Measurements from ENCODE around the gene HOXA2.

The HOXA2 gene

DNA sequence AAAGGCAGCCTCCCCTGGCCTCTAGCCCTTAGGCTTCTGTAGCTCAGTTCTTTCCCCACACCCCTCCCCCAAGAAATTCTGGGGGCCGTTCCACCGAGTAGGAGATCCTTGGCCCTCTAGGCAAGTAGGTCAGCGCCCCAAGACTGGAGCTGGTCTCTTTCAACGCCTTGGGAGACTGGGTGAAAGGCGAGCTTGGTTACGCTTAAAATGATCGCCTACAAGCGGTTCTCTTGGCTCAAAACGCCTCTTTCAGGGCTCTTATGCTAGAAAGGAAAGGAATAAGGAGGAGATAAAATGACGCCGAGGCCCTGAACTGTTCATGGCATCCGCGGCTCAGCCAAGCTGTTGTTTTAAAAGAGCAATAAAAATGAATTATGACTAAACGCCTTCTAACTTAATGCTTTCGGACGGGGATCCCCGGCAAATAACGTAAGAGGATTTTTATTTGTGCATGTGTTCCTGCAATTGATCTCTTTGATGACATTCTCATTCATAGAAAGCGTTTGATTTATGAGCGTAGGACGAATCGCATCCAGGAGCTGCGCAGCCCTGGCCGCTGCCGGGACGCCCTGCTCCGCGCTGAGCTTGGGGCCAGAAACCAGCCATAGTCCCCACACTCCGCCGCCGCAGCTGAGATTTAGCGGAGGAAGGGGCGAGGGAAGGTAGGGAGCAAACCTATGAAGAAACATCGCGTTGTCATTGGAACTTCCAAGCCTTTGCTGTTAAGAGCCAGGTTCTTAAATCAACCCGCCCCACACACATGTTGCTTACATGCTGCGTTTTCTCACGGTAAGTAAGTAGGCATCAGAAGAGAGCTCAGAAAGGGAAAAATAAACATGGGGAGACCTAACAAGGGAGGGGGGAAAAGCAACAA, 3.7 kb downstream of the HOXA2 start:
- DNase-seq (ENCODE audit: low spot score) = peak; percentile 69

DNA sequence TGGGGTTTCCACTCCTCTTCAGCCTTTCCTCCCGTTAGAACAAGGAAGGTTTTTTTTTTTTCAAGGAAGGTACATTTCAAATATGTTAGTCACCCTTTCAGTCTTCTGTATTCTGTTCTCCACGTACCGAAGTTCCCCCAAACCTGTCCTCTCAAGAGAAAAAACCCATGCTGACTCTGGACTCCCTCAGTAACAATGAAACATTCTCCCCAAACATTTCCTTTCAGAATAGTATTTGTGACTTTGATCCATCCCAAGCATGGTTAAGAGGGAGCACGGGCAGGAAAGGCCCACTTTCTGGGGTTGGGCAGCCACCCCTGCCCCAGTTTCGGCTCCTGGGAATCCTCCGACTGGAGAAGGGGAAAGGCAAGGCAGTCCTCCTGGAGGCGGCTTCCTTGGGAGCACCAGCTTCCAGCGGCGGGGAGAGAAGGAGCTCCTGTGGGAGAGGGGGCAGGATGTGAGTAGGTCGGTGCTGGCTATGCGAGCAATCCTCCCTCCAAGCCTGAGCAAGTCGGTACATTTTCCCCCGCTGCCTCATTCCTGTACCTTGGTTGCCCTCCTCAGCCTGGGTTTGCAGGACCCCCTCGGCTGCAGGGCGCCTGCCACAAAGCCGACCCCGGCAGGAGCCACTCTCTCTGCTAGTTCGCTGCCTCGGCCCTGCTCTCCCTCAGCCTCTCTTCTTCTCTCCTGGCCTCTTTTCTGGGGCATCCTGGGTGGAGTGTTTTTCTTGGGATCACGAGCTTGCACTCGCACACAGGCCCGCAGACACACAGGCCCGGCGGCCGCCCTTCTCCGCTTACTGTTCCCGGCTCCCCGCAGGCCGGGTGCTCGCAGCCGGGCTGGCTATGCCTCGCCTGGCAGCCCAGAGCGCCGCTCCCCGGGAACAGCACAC, 4.6 kb downstream of the HOXA2 start:
- DNase-seq (ENCODE audit: low spot score) = peak; percentile 74

DNA sequence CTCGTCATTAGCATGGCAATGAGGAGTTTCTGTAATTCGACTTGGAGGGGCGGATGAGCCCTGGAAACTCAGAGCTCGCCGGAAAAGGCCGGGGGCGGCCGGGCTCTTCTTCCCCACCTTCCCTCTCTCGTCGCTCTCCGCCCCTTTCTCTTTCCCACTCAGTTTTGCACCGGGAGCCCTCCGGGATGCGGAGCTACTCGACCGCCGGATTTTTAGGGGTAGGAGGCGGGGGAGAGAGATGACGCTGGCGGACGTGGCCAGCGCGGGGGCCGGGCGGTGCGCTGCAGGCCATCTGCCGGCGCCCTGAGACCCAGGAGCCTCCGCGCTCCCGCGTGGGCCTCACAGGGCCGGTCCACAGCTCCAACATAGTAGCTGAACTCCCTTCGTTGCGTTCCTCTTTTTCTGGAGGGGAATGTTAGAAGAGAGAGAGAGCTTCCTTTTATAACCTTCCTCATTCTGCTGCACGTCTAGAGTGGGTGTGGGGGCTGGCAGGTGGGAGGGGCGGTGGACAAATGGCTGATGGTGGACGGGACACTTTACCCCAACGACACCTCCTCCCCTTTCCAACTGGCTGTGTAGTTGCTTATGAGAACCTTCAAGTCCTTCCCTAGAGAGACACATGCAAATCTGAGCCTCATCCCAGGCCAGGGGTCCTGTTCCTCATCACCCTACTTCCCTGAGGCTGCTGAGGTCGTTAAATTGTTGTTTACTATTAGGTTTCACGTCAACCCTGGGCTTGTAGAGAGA, 5.5 kb downstream of the HOXA2 start:
- peak; percentile 62 for DNase-seq (ENCODE audit: low spot score)

DNA sequence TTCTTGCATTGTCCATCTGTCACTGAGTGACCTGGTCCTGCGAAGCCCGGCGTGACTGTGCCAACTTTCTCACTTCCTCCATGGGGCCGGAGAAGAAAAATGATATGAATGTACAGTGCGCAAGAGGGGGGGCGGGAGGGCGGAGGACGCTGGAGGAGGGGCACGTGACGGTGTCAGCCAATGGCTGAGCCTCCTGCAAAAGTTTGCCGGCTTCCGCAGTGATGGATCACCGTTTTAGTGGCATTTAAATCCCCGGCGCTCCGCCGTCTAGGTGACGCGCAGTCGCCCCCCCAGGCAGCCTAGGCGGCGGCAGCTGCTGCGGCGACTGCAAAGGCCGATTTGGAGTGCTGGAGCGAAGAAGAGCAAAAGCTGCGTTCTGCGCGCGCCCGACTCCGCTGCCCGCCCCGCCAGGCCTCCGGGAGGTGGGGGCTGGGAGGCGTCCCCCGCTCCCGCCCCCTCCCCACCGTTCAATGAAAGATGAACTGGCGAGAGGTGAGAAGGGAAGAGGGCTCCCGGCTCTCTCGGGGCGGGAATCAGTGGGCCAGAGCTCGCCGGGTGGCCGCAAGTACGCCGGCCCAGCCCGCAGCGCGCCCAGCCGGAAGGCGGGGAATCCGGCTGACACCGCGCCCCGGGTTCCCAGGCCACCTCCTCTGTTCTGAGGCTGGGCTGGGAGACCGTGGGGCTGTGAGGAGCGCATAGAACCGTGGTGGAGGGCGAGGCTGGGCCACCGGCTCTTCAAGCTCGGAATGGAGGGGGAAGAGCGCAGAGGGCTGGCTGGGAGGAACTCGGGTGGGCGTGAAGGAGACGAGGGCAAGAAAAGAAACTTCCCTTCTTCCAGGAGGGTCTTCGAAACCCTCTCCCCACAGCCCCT, 6.4 kb downstream of the HOXA2 start, which contains the start of gene HOXA1:
TSS of gene HOXA1 (minus strand) at position 104 of the 871 bp plus-strand sequence. CDS start at position 16, 88 bp downstream.
- DNase-seq (ENCODE audit: low spot score) = peak; percentile 99

DNA sequence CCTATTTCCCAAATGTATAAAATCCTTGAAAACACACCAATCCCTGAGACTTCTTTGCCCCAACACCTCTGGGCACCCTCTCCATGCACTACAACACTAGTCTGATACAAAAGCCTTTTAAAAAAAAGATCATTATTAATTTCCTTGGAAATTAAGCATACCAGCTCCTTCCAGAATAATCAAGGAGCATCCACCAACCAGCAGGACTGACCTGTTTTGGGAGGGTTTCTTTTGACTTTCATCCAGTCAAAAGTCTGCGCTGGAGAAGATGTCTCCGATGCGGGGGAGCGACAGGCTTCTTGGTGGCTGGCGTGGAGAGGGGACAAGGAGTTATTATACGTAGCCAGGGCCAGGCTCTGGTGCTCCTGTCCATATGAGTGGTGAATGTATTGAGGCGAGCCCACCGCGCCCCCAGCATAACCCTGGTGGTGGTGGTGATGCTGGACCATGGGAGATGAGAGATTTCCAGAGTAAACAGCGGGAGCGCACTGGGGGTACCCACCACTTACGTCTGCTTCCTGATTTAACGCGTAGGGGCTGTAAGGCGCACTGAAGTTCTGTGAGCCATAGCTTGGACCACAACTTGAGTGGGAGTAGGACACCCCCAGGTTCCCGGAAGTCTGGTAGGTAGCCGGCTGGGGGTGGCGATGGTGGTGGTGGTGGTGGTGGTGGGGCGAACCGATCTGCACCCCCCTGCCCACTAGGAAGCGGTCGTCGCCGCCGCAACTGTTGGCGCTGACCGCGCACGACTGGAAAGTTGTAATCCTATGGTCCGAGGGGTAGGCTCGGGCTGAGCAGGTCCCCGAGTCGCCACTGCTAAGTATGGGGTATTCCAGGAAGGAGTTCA, 7.2 kb downstream of the HOXA2 start:
- DNase-seq (ENCODE audit: low spot score) = no peak

DNA sequence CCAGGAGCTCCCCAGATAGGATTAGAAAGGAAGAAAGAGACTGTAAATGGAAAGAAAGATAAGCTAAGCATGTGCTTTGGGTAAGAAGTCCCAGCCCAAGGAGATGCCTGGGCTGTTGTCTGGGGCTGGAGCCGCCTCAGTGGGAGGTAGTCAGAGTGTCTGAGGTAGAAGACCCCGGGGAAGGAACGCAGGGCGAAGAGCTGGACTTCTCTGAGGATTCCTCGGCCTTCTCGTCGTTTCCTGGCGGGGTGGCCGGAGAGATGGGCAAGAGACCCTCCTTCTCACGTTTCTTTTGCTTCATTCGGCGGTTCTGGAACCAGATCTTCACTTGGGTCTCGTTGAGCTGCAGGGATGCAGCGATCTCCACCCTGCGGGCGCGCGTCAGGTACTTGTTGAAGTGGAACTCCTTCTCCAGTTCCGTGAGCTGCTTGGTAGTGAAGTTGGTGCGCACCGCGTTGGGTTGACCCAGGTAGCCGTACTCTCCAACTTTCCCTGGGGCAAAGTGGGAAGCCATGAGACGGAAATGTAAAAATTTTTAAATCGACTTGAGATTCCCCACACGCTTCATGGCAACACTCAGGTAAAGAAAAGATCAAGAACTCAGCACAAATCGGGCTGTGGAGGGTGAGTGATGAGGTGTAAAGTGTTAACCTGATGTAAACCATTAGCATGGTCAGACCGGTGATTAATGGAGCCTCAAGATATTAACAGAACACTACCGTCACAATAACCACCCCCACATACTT, 8.0 kb downstream of the HOXA2 start:
- DNase-seq (ENCODE audit: low spot score) = no peak

DNA sequence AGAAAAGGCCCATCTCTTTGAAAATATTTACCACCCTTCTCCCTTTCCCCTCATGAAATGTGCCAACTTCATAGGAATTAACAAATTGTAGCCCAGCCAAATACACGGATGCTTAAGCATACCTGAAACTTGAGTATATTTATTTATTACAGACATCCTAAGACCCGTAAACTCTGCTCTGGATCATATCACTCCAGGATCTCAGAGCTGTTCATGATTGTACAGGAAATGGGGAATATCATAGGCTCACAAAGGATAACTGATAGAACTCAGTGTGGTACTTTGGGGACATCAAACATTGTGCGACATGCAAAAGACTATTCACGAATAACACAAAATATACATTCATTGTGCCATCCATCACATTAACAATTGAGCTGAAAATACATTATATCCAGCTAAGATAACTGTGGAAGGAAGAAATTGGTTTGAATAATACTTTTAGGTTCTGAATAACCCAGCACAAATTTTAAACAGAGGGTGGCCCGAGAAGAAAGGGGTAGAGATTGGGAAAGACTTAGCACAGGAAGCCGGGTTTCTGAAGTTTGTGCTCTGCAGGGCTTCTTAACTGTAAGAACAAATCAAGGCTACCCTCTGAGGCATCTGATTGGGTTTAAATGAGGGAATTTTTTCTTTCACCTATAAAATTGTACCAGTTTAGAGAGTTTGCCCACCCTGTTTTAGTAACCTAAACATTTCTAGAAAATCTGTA, 9.1 kb downstream of the HOXA2 start:
- no peak for DNase-seq (ENCODE audit: low spot score)

DNA sequence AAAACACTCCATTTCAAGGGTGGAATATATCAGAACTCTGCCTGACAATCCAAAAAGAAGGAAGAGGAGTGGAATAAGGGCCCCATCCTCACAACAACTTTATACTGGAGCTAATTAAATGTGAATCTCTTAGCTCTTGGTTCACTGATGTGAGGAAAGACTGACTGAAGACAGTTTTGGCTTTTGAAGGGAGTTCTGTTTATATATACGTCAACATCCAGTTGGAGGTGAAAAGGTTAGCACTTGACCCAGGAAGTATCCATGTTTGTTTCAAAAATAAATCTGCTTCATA, 9.7 kb downstream of the HOXA2 start:
- no peak for DNase-seq (ENCODE audit: low spot score)

DNA sequence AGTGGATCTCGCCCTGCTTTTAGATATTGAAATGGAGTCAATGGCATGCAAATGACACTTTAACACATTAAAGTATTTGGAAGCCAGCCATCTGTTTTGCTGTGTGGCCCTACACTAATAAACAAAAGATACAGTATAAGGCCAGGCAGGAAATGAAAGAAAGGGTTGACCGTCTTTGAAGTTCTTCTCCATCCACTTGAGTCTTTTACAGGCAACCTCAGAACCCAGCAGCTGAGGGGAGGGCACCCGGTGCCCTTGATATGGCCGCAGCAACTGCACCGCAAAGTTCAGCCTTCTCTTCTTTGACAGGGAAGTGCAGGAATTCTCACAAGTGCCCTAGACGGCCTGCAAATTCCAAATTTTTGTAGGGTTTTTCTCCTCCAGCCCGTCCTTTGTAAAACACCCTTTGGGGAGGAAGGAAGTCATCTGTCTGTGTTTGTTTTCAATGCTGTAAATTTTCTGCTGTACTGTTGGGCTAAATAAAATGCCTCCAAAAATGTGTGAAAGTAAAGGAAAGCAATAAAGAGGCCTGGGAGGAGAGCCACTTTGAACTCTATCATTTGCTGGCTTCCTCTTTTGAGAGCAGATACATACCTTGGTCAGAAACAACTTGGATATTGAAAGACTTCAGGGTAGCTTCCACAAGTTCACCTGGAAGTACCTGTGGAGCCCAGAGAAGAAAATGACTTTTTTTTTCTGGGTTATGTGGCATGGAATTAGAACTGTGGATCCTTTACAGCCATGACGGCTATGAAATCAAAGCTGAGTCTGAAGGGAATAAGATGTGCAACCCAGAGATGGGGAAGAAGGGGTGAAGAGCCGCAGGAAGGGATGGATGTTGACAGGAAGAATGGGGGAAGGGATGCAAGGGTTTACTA, 10.3 kb downstream of the HOXA2 start:
- DNase-seq (ENCODE audit: low spot score) = no peak

DNA sequence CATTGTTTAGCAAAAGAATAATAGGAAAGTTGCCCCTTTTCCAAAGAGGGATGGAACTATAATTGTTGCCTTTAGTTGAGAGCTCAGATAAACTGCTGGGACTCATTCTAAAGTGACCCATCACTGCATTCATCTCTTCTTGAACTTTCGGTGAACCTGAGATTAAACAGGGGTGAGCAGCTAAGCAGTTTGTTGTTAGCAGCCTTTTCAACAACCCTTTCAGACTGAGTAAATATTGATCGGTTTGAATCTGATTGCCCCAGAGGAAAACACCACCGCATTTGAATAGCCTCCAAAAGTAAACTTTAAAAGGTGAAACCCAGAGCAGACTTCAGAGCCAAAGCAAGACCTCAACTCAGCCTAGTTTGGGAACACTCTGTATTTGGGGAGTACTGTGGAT, 11.4 kb downstream of the HOXA2 start:
- peak; percentile 84 for DNase-seq (ENCODE audit: low spot score)

DNA sequence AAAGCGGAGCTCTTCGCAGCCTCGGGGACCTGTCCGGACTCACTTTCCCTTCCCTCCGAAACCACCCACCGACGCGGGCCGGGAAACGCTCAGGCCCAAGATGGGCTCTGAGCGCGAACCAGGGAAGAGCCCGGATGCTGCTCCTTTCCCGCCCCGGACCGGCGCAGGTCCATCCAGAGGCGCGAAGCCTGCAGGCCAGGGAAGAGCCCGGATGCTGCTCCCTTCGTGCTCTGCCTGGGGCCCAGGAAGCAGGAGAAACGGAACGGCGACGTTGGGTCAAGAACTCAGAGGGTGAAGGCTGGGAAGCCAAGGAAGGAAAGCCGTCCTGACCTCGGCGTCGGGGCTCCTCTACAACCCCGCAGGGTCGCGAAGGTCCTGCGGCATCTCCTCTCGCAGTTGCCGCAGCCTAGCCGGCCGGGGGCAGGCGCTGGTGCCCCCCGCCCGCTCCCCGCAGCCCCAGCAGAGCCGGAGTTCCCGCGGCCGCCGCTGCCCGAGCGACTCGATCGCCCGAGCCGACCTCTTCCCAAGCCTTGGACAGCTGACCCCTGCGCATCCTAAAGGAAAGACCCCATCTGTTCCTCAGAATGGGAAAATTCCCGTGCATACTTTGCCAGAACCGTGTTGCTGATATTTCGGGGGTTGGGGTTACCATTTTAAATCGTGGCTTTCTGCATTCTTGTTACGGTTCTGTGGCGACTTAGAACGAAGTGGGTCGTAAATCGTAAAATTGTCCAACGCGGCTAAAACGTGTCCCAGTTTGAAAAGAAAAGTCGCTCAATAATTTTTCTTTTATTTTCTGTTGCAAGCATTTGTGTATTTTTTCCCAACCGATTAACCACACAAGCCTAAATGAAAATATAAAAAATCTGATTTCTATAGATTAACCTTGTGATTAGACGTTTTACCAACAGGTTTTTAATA, 14.2 kb downstream of the HOXA2 start:
- DNase-seq (ENCODE audit: low spot score) = no peak

DNA sequence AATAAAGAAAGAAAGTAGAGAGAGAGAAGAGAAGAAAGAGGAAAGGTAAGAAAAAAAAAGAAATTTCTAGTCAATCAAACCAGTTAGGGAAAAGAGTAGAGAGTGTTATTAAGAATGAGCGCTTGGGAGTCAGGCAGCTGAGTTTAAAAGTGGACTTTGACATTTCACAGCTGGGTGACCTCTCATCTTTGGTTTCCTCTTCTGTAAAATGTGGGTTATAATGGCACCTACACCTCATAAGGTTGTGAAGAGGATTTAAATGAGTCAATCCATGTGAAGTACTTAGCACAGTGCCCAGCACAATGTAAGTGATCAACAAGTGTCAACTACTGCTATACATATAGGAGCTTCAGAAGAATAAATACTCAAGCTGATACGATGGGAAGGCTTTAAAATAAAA, 18.8 kb downstream of the HOXA2 start:
- DNase-seq (ENCODE audit: low spot score) = no peak

DNA sequence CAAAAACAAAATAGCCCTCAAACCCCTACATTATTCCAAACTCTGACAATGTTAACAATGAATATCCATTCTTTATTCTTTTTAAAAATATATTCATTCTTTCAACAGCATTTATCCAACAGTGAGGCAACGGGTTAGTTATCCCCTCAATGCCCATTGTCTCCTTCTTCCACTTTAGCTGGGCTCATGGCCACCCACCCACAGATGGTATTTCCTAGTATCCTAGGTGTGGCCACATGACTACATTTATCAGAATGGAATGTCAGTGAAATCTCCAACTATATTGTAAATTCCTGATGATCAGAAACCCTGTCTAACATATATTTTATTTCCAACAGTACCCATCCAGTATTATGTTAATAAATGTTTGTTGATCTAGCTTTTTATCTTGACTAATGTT, 20.3 kb downstream of the HOXA2 start:
- DNase-seq (ENCODE audit: low spot score) = no peak

DNA sequence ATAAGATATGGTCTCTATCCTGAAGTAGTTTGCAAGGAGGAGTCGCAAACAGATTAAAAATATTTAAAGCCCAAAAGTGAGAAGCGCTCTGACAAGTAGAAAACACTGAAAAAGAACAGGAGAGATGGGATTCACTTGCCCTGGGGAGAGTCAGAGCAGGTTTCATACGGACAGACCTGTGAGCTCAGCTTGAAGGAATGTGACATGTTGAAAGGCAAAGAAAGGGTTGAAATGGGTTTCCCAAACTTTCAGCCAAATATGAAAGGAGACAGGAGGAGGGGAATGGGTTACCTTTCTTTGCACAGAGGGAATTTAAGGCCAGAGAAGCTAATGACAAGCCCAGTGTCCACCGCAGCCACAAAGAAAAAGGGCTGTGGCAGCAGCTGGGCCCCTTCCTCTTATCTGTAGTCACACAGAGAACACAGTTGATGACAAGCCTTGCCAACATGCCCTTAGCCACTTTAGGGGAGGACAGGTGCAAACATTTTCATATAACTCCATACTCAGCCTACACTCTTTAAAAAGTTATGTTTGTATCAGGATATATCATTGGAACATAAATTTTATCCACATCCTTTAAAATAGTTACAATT, 21.5 kb downstream of the HOXA2 start:
- DNase-seq (ENCODE audit: low spot score) = peak; percentile 72

DNA sequence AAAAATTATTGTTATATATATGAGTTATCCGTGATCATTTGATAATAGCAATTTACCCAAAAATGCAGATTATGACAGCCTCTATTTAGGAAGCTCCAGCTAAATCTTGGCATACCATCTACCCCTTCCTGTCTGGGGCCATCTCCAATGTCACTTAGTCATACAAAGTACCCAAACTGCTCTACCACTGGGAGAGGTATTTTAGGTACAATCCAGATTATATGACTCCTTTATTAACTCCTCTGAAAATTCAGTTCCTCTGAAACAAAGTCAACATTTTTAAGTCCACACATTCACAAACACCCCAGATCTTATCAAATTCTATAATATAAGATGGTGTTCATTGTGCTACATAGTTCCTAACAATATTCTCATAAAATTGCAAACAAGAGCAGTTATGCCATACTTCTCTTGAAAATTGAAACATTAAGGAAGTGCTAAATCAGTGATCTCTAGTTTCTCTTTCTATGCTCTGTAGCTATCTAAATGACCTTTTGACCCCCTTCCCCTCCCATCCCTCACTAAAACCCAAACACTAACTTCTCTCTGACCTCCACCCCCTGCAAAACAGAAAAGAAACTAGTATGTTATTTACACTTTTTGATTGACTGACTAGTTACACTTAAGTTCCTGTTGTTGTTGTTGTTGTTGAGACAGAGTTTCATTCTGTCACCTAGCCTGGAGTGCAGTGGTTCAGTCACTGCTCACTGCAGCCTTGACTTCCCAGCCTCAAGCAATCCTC, 23.1 kb downstream of the HOXA2 start:
- DNase-seq (ENCODE audit: low spot score) = no peak
